ENCODE data around the gene EIF4G1. TPM values are rescaled to one million over a fixed set of nuclear protein-coding genes. Genes with fewer than 3 reads are reported as not detected.

Gene EIF4G1
- total and polyA plus RNA-seq, 2 donors (not counting 3 experiments of a cell fraction or from before 2014, with no cell fraction given), result 355 to 532 TPM

DNA sequence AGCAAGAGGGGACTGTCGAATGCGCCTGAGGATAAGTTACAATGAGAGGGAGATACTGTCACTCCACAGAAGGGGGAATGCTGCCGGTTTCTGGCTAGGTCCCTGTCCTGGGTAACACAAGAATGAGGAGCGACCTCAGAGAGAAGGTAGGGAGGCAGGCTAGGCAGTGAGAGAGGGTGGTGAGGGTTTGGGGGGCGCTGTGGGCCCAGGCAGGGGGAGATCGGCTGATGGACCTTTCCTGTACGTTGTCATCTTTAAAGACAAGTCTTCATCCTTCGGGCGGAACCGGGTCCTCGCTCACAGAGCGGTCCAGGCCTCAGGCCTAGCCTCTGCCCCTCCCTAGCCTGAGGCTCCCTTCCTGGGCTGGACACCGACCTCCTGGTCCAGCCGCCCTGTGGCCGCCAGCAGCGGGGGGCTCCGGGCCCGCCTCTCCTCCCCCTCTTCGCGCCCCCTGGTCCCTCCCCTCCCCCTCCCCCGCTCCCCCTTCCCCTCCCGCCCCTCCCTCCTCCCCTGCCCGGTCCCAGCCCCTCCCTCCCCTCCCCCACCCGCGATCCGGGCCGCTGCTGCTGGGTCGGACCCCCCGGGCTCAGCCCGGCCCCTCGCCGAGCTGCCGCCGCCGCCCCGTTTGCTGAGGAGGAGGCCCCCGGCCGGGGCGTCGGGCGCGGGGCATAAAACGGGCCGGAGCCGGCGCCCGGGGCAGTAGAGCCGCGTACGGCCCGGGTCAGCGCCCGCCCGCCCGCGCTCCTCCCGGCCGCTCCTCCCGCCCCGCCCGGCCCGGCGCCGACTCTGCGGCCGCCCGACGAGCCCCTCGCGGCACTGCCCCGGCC, 65.2 kb downstream of the EIF4G1 start, which contains the start of gene CHRD:
Gene CHRD, plus strand, starts transcription at position 697 of the 827 bp plus-strand sequence. CDS start 265 bp downstream, outside the sequence.
- ChIA-PET CTCF (interaction anchor here (3.0 kb wide), 1 partner anchor 8 kb away, joined by 21 read pairs; no protein-coding TSS in a partner anchor), POLR2A (no interaction called here)
- peak within 1 kb of the TSS in 1 of 3 experiments; percentile 10 for H3K4me3 ChIP-seq (replicated peaks in 1 of 3; ENCODE audit: insufficient read depth in 1 of 3, low read depth in 1 of 3, low read length in 3 of 3)
- H3K27me3 ChIP-seq (ENCODE audit: control insufficient read depth in 2 of 2, insufficient read depth in 2 of 2, low read length in 2 of 2), result peaks cover 44 to 53% of the 10 kb centered on the region in 2 experiments
- dilution Hi-C loops (cut with MboI; ENCODE audit: extremely low pct_ligation_motif_present, low sequenced_read_pairs) (no loop called here), intact Hi-C loops (cut with micrococcal nuclease) (loop anchor here (5.0 to 10.0 kb wide), 2 partner anchors 357 to 395 kb away; no protein-coding TSS in a partner anchor)
- H4K20me1 ChIP-seq (replicated peaks; ENCODE audit: control insufficient read depth, extremely low read depth, insufficient read depth, low read length), result no peaks in the 10 kb centered on the region
- H3K9me3 ChIP-seq (replicated peaks; ENCODE audit: control insufficient read depth, insufficient read depth, low read length), result no peaks in the 10 kb centered on the region
- peaks cover 10% of the 10 kb centered on the region for H3K4me1 ChIP-seq (ENCODE audit: control insufficient read depth, extremely low read depth, insufficient read depth, low read length)
- H3K9ac ChIP-seq (replicated peaks; ENCODE audit: extremely low read depth, insufficient read depth, low read length), result no peak within 1 kb of the TSS
- TF ChIP-seq GATA2 (IDR thresholded peaks at IDR 0.05; ENCODE audit: insufficient read depth, insufficient read length, low read depth, low read length) (no peak), EZH2 (IDR thresholded peaks at IDR 0.05; ENCODE audit: borderline replicate concordance, low read depth, low read length, severe bottlenecking) (peak; percentile 45)
- peak within 1 kb of the TSS; percentile 49 for H3K4me2 ChIP-seq (ENCODE audit: insufficient read depth, low read length)
- no peaks in the 10 kb centered on the region for H3K9me1 ChIP-seq (replicated peaks; ENCODE audit: control insufficient read depth, extremely low read depth, insufficient read depth, low read length)
- H3K36me3 ChIP-seq (ENCODE audit: control insufficient read depth in 2 of 2, extremely low read depth in 1 of 2, insufficient read depth in 2 of 2, low read length in 2 of 2), result no peaks in the 10 kb centered on the region
- BruUV-seq (replicated peaks), result no TSS peak
- no peak within 1 kb of the TSS for H3K27ac ChIP-seq (ENCODE audit: insufficient read depth, low read depth, low read length)
- FAIRE-seq (no peak), DNase-seq (ENCODE audit: low read depth, low spot score) (no peak)
- no peaks in the 10 kb centered on the region for H3K79me2 ChIP-seq (ENCODE audit: control insufficient read depth, insufficient read depth, low read length)
- no peak within 1 kb of the TSS for H2AFZ ChIP-seq (ENCODE audit: low read depth, low read length)

DNA sequence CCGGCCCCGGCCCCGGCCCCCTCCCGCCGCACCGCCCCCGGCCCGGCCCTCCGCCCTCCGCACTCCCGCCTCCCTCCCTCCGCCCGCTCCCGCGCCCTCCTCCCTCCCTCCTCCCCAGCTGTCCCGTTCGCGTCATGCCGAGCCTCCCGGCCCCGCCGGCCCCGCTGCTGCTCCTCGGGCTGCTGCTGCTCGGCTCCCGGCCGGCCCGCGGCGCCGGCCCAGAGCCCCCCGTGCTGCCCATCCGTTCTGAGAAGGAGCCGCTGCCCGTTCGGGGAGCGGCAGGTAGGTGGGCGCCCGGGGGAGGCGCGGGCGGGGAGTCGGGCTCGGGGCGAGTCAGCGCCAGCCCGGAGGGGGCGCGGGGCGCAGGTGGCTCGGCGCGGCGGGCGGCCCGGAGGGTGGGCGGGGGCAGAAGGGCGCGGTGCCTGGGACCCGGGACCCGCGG, 65.8 kb downstream of the EIF4G1 start:
- no peak overlapping the region for H3K27ac ChIP-seq (ENCODE audit: insufficient read depth, low read depth, low read length)
- TF ChIP-seq GATA2 (IDR thresholded peaks at IDR 0.05; ENCODE audit: insufficient read depth, insufficient read length, low read depth, low read length) (no peak), JUN (IDR thresholded peaks at IDR 0.05; ENCODE audit: borderline replicate concordance, insufficient read depth, insufficient read length, low read depth) (no peak), FOS (IDR thresholded peaks at IDR 0.05; ENCODE audit: borderline replicate concordance, insufficient read depth, low read length) (no peak), POLR2AphosphoS5 (IDR thresholded peaks at IDR 0.05; ENCODE audit: insufficient read depth, low read depth, low read length) (no peak), MYC (IDR thresholded peaks at IDR 0.05; ENCODE audit: low read depth, low read length) (no peak), EZH2 (IDR thresholded peaks at IDR 0.05; ENCODE audit: borderline replicate concordance, low read depth, low read length, severe bottlenecking) (no peak), POLR2A (IDR thresholded peaks at IDR 0.05; ENCODE audit: low read depth, low read length) (no peak)
- TF ChIP-seq, protein P1, sequence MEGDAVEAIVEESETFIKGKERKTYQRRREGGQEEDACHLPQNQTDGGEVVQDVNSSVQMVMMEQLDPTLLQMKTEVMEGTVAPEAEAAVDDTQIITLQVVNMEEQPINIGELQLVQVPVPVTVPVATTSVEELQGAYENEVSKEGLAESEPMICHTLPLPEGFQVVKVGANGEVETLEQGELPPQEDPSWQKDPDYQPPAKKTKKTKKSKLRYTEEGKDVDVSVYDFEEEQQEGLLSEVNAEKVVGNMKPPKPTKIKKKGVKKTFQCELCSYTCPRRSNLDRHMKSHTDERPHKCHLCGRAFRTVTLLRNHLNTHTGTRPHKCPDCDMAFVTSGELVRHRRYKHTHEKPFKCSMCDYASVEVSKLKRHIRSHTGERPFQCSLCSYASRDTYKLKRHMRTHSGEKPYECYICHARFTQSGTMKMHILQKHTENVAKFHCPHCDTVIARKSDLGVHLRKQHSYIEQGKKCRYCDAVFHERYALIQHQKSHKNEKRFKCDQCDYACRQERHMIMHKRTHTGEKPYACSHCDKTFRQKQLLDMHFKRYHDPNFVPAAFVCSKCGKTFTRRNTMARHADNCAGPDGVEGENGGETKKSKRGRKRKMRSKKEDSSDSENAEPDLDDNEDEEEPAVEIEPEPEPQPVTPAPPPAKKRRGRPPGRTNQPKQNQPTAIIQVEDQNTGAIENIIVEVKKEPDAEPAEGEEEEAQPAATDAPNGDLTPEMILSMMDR (IDR thresholded peaks at IDR 0.05; ENCODE audit: extremely low read depth in 1 of 2, insufficient read depth in 1 of 2, low read depth in 1 of 2, low read length in 2 of 2), result no peak
- TF ChIP-seq, protein P2, sequence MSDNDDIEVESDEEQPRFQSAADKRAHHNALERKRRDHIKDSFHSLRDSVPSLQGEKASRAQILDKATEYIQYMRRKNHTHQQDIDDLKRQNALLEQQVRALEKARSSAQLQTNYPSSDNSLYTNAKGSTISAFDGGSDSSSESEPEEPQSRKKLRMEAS (IDR thresholded peaks at IDR 0.05; ENCODE audit: insufficient read depth, insufficient read length), result no peak
- H3K9me3 ChIP-seq (replicated peaks; ENCODE audit: control insufficient read depth, insufficient read depth, low read length), result no peaks in the 10 kb centered on the region
- CTCF ChIA-PET, result interaction anchor here (3.0 kb wide), 1 partner anchor 9 kb away, joined by 21 read pairs; no protein-coding TSS in a partner anchor
- no peak overlapping the region for H2AFZ ChIP-seq (ENCODE audit: low read depth, low read length)
- no peak overlapping the region for H3K4me2 ChIP-seq (ENCODE audit: insufficient read depth, low read length)
- no peaks in the 10 kb centered on the region for H3K36me3 ChIP-seq (ENCODE audit: control insufficient read depth in 2 of 2, extremely low read depth in 1 of 2, insufficient read depth in 2 of 2, low read length in 2 of 2)
- peaks cover 10% of the 10 kb centered on the region for H3K4me1 ChIP-seq (ENCODE audit: control insufficient read depth, extremely low read depth, insufficient read depth, low read length)
- H3K27me3 ChIP-seq (ENCODE audit: control insufficient read depth in 2 of 2, insufficient read depth in 2 of 2, low read length in 2 of 2), result peaks cover 45 to 51% of the 10 kb centered on the region in 2 experiments
- POLR2A ChIA-PET, result no interaction called here
- H3K9me1 ChIP-seq (replicated peaks; ENCODE audit: control insufficient read depth, extremely low read depth, insufficient read depth, low read length), result no peaks in the 10 kb centered on the region
- dilution Hi-C loops (cut with MboI; ENCODE audit: extremely low pct_ligation_motif_present, low sequenced_read_pairs), result no loop called here
- intact Hi-C loops (cut with micrococcal nuclease), result loop anchor here (5.0 kb wide), 1 partner anchor 358 kb away; no protein-coding TSS in a partner anchor
- no TSS peak for BruUV-seq (replicated peaks)
- no peak for DNase-seq (ENCODE audit: low read depth, low spot score)
- FAIRE-seq, result no peak
- H3K4me3 ChIP-seq (replicated peaks in 1 of 3; ENCODE audit: insufficient read depth in 1 of 3, low read depth in 1 of 3, low read length in 3 of 3), result peak overlapping the region in 1 of 3 experiments; percentile 10
- H3K9ac ChIP-seq (replicated peaks; ENCODE audit: extremely low read depth, insufficient read depth, low read length), result no peak overlapping the region
- no peaks in the 10 kb centered on the region for H4K20me1 ChIP-seq (replicated peaks; ENCODE audit: control insufficient read depth, extremely low read depth, insufficient read depth, low read length)
- H3K79me2 ChIP-seq (ENCODE audit: control insufficient read depth, insufficient read depth, low read length), result no peaks in the 10 kb centered on the region
